ENCODE measurements around the gene GAB3. TPM values are rescaled to one million over a fixed set of nuclear protein-coding genes. Genes with fewer than 3 reads are reported as not detected.

GAB3 gene
- total and polyA plus RNA-seq, 12 donors = 1.9 to 11.8 (median 5.0) TPM

- Histone ChIP-seq H3K9me3 (replicated peaks in 1 of 3) (no peaks in the 10 kb centered on the region), H3K27me3 (no peaks in the 10 kb centered on the region), H3K27ac (peak overlapping the region in 3 of 5 donors; percentile 42 to 85 (median 65)), H3K36me3 (replicated peaks in 1 of 2) (no peaks in the 10 kb centered on the region), H3K4me1 (replicated peaks in 1 of 2) (no peaks in the 10 kb centered on the region), H3K4me3 (peak overlapping the region in 1 of 4 donors; percentile 59)
- DNase-seq = no peak
- WGBS, 4 donors = 33 to 49% (median 40%) methylated on average over 6 of the region's 6 CpGs
- intact Hi-C loops (cut with DNase I) = no loop called here
- TF ChIP-seq CTCF (IDR thresholded peaks at IDR 0.05) (no peak), POLR2A (IDR thresholded peaks at IDR 0.05) (no peak)
These were observed 1.0 kb downstream of the GAB3 start for GRCh38 chrX:154749856-154750255.

DNA sequence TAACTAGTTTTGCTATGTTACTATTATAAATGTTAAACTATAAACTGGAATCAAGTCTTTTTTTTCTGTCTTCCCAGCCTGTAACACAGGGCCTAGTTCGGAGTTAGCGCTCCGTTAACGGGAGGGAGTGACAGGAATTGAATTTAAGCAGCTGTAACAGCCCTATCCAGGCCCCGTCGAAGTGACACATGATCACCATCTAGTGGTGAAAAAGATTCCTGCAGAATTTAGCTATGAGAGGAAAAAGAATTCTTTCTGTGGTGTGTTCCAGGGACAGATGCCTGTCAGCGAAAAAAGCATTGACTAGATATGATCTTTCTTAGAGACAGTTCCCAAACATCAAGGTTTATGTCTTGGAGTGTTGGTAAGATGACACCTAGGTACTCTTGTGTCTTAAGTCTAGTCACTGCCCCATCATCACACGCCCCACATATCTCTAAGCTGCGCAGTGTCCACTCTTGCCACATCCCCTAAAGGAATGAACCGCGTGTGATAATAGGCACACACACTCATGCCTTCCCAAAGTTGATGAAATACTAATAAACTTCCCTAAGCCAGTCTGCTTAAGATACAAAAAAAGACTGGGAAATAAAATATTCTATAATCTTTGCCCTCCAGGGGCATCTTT is 2.1 kb downstream of the GAB3 start:
- WGBS, 4 donors = 14 to 35% (median 24%) methylated on average over 9 to 11 of the region's 11 CpGs
- Histone ChIP-seq H3K27ac (no peak overlapping the region), H3K36me3 (replicated peaks in 1 of 2) (no peaks in the 10 kb centered on the region)

DNA sequence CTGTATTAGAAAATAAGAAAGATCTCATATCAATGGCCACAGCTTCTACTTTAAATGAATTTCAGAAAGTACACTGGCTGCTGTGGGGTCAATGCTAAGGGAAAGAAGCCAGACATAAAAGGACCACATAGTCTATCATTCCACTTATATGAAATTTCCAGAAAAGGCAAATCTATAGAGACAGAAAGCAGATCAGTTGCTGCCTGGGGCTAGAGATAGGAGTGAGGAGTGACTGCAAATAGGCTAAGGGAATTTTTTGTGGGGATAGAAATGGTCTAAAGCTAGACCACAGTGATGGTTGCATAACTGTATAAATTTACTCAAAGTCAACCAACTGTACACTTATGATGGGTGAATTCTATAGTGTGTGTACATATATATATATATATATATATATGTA is 8.3 kb downstream of the GAB3 start:
- no peak for TF ChIP-seq CTCF (IDR thresholded peaks at IDR 0.05)
- DNase-seq = no peak
- Histone ChIP-seq H3K4me1 (replicated peaks in 1 of 2) (peaks cover 0 to 8% of the 10 kb centered on the region in 2 donors), H3K4me3 (no peak overlapping the region), H3K36me3 (replicated peaks in 1 of 2) (no peaks in the 10 kb centered on the region), H3K27me3 (peaks cover 3% of the 10 kb centered on the region), H3K27ac (no peak overlapping the region), H3K9me3 (replicated peaks in 1 of 3) (no peaks in the 10 kb centered on the region)
- intact Hi-C loops (cut with DNase I) = no loop called here

More for the DNA sequence above, 2.1 kb downstream of the GAB3 start:
- peak in 6 of 7 donors; percentile 25 to 57 (median 35) for DNase-seq
- TF ChIP-seq CTCF (IDR thresholded peaks at IDR 0.05) (peak; percentile 68 to 75 (median 72)), POLR2A (IDR thresholded peaks at IDR 0.05) (no peak)
- Histone ChIP-seq H3K4me1 (replicated peaks in 1 of 2) (no peaks in the 10 kb centered on the region), H3K9me3 (replicated peaks in 1 of 3) (no peaks in the 10 kb centered on the region), H3K4me3 (no peak overlapping the region), H3K27me3 (no peaks in the 10 kb centered on the region)
- intact Hi-C loops (cut with DNase I) = no loop called here

- H3K27ac ChIP-seq = no peak overlapping the region
- TF ChIP-seq POLR2A (IDR thresholded peaks at IDR 0.05) (no peak), CTCF (IDR thresholded peaks at IDR 0.05) (no peak)
- peaks cover 10% of the 10 kb centered on the region for H3K27me3 ChIP-seq
- WGBS, 4 donors = 65 to 89% (median 78%) methylated on average over 2 of the region's 2 CpGs
- intact Hi-C loops (cut with DNase I) = no loop called here
- no peaks in the 10 kb centered on the region for H3K9me3 ChIP-seq (replicated peaks in 1 of 3)
- no peak overlapping the region for H3K4me3 ChIP-seq
- H3K36me3 ChIP-seq (replicated peaks in 1 of 2) = no peaks in the 10 kb centered on the region
- no peak for DNase-seq
- H3K4me1 ChIP-seq (replicated peaks in 1 of 2) = peaks cover 0 to 17% of the 10 kb centered on the region in 2 donors
These were observed 10.9 kb downstream of the GAB3 start for GRCh38 chrX:154739952-154740465.
